HEK293 (cell line): ENCODE results near the gene CSNK1A1.

Experiments
- KLF9 ChIP-seq: fragments of 450-650 bp; formaldehyde crosslinking; IDR thresholded peaks from 2 replicates; pipeline ENCODE4 v1.5.1; 2016; ENCODE audit warnings: missing biosample characterization, missing genetic modification characterization, low read depth
- YY1 ChIP-seq: fragments of 450-650 bp; formaldehyde crosslinking; IDR thresholded peaks from 2 replicates; pipeline ENCODE4 v1.5.1; 2018; ENCODE audit warnings: missing biosample characterization, missing genetic modification characterization
- ZNF121 ChIP-seq: fragments of 450-650 bp; formaldehyde crosslinking; IDR thresholded peaks from 2 replicates; pipeline ENCODE4 v1.5.1; 2016; ENCODE audit warnings: missing biosample characterization, missing genetic modification characterization
- ZNF132 ChIP-seq: fragments of 450-650 bp; formaldehyde crosslinking; IDR thresholded peaks from 2 replicates; pipeline ENCODE4 v1.5.1; 2017; ENCODE audit warnings: missing biosample characterization, missing genetic modification characterization, borderline replicate concordance
- ZNF202 ChIP-seq: fragments of 450-650 bp; formaldehyde crosslinking; IDR thresholded peaks from 2 replicates; pipeline ENCODE4 v1.5.1; 2016; ENCODE audit warnings: missing biosample characterization, missing genetic modification characterization, borderline replicate concordance
- TF ChIP-seq, protein P1 (sequence below): fragments of 450-650 bp; formaldehyde crosslinking; IDR thresholded peaks from 2 replicates; pipeline ENCODE4 v1.5.1; 2016; ENCODE audit warnings: missing biosample characterization, missing genetic modification characterization
- TF ChIP-seq, protein P2 (sequence below): fragments of 450-650 bp; formaldehyde crosslinking; IDR thresholded peaks from 2 replicates; pipeline ENCODE4 v1.5.1; 2016; ENCODE audit warnings: missing biosample characterization, missing genetic modification characterization
- TF ChIP-seq, protein P3 (sequence below): fragments of 450-650 bp; formaldehyde crosslinking; IDR thresholded peaks from 2 replicates; pipeline ENCODE4 v1.5.1; 2016; ENCODE audit warnings: missing biosample characterization, missing genetic modification characterization

DNA sequence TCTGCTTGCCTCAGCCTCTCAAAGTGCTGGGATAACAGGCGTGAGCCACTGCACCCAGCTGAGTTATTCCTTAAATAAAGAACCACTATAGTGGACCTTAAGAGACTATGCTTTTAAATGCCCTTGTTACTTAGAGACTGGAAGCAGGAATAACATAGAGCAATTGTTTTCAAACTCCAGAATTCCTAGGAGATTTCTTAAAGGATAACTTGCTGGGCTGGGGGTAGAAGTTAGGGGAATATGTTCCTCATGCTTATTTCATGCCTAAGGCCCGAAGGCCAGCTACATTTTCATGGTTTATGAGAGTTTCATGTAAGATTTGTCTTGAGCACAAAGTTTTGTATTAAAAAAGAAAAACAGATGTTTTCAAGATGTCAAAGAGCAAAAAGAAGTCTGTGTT is 48.2 kb downstream of the CSNK1A1 start:
- no peak for TF ChIP-seq ZNF202 (tag by site-specific recombination)
- TF ChIP-seq, protein P1, sequence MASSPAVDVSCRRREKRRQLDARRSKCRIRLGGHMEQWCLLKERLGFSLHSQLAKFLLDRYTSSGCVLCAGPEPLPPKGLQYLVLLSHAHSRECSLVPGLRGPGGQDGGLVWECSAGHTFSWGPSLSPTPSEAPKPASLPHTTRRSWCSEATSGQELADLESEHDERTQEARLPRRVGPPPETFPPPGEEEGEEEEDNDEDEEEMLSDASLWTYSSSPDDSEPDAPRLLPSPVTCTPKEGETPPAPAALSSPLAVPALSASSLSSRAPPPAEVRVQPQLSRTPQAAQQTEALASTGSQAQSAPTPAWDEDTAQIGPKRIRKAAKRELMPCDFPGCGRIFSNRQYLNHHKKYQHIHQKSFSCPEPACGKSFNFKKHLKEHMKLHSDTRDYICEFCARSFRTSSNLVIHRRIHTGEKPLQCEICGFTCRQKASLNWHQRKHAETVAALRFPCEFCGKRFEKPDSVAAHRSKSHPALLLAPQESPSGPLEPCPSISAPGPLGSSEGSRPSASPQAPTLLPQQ, result no peak
- TF ChIP-seq, protein P2, sequence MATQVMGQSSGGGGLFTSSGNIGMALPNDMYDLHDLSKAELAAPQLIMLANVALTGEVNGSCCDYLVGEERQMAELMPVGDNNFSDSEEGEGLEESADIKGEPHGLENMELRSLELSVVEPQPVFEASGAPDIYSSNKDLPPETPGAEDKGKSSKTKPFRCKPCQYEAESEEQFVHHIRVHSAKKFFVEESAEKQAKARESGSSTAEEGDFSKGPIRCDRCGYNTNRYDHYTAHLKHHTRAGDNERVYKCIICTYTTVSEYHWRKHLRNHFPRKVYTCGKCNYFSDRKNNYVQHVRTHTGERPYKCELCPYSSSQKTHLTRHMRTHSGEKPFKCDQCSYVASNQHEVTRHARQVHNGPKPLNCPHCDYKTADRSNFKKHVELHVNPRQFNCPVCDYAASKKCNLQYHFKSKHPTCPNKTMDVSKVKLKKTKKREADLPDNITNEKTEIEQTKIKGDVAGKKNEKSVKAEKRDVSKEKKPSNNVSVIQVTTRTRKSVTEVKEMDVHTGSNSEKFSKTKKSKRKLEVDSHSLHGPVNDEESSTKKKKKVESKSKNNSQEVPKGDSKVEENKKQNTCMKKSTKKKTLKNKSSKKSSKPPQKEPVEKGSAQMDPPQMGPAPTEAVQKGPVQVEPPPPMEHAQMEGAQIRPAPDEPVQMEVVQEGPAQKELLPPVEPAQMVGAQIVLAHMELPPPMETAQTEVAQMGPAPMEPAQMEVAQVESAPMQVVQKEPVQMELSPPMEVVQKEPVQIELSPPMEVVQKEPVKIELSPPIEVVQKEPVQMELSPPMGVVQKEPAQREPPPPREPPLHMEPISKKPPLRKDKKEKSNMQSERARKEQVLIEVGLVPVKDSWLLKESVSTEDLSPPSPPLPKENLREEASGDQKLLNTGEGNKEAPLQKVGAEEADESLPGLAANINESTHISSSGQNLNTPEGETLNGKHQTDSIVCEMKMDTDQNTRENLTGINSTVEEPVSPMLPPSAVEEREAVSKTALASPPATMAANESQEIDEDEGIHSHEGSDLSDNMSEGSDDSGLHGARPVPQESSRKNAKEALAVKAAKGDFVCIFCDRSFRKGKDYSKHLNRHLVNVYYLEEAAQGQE (tag by site-specific recombination), result no peak
- no peak for TF ChIP-seq YY1 (tag by site-specific recombination)
- TF ChIP-seq, protein P3, sequence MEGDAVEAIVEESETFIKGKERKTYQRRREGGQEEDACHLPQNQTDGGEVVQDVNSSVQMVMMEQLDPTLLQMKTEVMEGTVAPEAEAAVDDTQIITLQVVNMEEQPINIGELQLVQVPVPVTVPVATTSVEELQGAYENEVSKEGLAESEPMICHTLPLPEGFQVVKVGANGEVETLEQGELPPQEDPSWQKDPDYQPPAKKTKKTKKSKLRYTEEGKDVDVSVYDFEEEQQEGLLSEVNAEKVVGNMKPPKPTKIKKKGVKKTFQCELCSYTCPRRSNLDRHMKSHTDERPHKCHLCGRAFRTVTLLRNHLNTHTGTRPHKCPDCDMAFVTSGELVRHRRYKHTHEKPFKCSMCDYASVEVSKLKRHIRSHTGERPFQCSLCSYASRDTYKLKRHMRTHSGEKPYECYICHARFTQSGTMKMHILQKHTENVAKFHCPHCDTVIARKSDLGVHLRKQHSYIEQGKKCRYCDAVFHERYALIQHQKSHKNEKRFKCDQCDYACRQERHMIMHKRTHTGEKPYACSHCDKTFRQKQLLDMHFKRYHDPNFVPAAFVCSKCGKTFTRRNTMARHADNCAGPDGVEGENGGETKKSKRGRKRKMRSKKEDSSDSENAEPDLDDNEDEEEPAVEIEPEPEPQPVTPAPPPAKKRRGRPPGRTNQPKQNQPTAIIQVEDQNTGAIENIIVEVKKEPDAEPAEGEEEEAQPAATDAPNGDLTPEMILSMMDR (tag by site-specific recombination), result no peak
- no peak for TF ChIP-seq KLF9 (tag by site-specific recombination)
- no peak for TF ChIP-seq ZNF121 (tag by site-specific recombination)
- TF ChIP-seq ZNF132 (tag by site-specific recombination), result no peak
